ENCODE results near the gene ORAI3. TPM values are rescaled to one million over a fixed set of nuclear protein-coding genes. Genes with fewer than 3 reads are reported as not detected.
A peak's percentile ranks its signal among the peaks of the same experiment; 100 is the strongest.

ORAI3 gene
- total and polyA plus RNA-seq, 11 donors, result 8.1 to 28.9 (median 11.3) TPM

- no peak for DNase-seq
- Histone ChIP-seq H3K36me3 (peaks cover 0 to 27% (median 12%) of the 10 kb centered on the region in 9 donors), H3K27ac (peak overlapping the region in 7 of 12 donors; percentile 83 to 99 (median 95)), H3K4me1 (peaks cover 5 to 40% (median 22%) of the 10 kb centered on the region in 12 donors), H3K4me3 (no peak overlapping the region), H3K9me3 (no peaks in the 10 kb centered on the region), H3K27me3 (no peaks in the 10 kb centered on the region)
- intact Hi-C loops (cut with DNase I), result no loop called here
- TF ChIP-seq POLR2A (IDR thresholded peaks at IDR 0.05), result no peak
- TF ChIP-seq, protein P1, sequence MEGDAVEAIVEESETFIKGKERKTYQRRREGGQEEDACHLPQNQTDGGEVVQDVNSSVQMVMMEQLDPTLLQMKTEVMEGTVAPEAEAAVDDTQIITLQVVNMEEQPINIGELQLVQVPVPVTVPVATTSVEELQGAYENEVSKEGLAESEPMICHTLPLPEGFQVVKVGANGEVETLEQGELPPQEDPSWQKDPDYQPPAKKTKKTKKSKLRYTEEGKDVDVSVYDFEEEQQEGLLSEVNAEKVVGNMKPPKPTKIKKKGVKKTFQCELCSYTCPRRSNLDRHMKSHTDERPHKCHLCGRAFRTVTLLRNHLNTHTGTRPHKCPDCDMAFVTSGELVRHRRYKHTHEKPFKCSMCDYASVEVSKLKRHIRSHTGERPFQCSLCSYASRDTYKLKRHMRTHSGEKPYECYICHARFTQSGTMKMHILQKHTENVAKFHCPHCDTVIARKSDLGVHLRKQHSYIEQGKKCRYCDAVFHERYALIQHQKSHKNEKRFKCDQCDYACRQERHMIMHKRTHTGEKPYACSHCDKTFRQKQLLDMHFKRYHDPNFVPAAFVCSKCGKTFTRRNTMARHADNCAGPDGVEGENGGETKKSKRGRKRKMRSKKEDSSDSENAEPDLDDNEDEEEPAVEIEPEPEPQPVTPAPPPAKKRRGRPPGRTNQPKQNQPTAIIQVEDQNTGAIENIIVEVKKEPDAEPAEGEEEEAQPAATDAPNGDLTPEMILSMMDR (IDR thresholded peaks at IDR 0.05), result no peak
- no peak for ATAC-seq
- 76 to 92% (median 88%) methylated on average over 3 of the region's 3 CpGs for WGBS, 4 donors
These were observed 1.4 kb upstream of the ORAI3 start for GRCh38 chr16:30947541-30947858.

DNA sequence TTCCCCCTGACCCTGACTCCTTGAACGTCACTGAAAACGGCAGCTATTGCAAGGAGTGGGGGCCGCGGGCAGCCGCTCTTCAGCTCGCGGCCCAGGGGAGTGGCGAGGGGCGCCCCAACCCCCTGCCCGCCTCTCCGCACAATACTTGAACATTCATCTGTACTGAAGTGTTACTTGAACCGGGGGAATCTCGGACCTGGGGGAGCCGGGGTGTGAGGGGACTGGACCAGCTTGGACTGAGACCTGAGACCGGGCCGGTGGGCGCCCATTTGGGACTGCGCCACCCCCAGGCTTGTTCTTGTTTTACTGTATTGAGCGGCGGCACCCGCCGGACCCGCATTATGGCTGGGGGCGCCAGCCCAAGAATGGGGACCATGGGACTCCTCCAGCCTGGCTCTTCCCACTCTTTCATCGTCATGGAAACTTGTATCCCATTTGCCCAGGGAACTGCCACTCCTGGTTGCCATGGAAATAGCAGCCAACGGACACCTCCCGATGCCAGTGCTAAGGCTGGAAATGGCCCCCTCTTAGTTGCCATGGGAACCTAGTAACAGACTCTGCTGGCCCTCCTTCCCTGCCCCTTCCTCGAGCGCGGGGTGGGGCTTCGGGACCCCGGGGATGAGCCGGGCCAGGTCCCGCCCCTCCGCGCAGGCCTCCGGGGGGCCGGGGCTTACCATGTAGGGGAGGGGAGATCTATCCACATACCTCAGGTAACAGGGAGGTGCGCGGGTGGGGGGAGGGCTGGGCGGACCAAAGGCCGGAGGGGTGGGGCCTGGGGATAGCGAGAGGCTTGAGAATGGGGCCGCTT is 805 bp upstream of the ORAI3 start:
- no peaks in the 10 kb centered on the region for H3K9me3 ChIP-seq
- H3K4me1 ChIP-seq, result peaks cover 5 to 40% (median 23%) of the 10 kb centered on the region in 12 donors
- DNase-seq, result peak; percentile 79 to 89 (median 88)
- ATAC-seq, result peak; percentile 28 to 64 (median 52)
- H3K27ac ChIP-seq, result peak overlapping the region; percentile 88 to 99 (median 95)
- no peaks in the 10 kb centered on the region for H3K27me3 ChIP-seq
- peak overlapping the region; percentile 79 to 100 (median 96) for H3K4me3 ChIP-seq
- 20 to 39% (median 37%) methylated on average over 15 to 44 of the region's 44 CpGs for WGBS, 4 donors
- TF ChIP-seq POLR2A (IDR thresholded peaks at IDR 0.05), result no peak
- TF ChIP-seq, protein P1 (IDR thresholded peaks at IDR 0.05), result no peak
- intact Hi-C loops (cut with DNase I), result no loop called here
- H3K36me3 ChIP-seq, result peaks cover 0 to 21% (median 10%) of the 10 kb centered on the region in 9 donors

GRCh38 chr16:30949650-30950515 is 1.0 kb downstream of the ORAI3 start:
- 6 to 9% (median 8%) methylated on average over 21 of the region's 21 CpGs for WGBS, 4 donors
- intact Hi-C loops (cut with DNase I), result loop anchor here in 4 of 10 donors (10.0 kb wide), 5 partner anchors 55 to 915 kb away; partner anchors contain the start of genes ARMC5 (in 1 of the 4), BCL7C (in 1 of the 4), CTF1 (in 1 of the 4) and ZNF646 (in 1 of the 4)
- Histone ChIP-seq H3K27me3 (no peaks in the 10 kb centered on the region), H3K36me3 (peaks cover 0 to 15% (median 6%) of the 10 kb centered on the region in 9 donors), H3K27ac (peak overlapping the region; percentile 88 to 99 (median 95)), H3K4me1 (peaks cover 5 to 50% (median 33%) of the 10 kb centered on the region in 12 donors), H3K9me3 (no peaks in the 10 kb centered on the region), H3K4me3 (peak overlapping the region; percentile 79 to 100 (median 96))
- DNase-seq (peak; percentile 84 to 93 (median 87)), ATAC-seq (peak; percentile 64 to 78 (median 74))
- peak in 1 of 2 donors; percentile 66 for TF ChIP-seq POLR2A (IDR thresholded peaks at IDR 0.05)
- TF ChIP-seq, protein P1 (IDR thresholded peaks at IDR 0.05), result peak in 1 of 12 donors; percentile 16
